Lung (tissue), 12 donors: ENCODE results near the gene PKLR. TPM values are rescaled to one million over a fixed set of nuclear protein-coding genes. Genes with fewer than 3 reads are reported as not detected.

Source experiments
- ATAC-seq: fragments of 200-7000 bp; cut with Tn5 transposase; one replicate; pipeline ENCODE4 v1.9.1; 2020; ENCODE audit warnings: moderate number of reproducible peaks; ENCODE audit not compliant: insufficient read depth, low FRiP score
- DNase-seq, 3 donors: peaks; one replicate each; pipeline ENCODE4 v3.0.0-alpha.2; 2013 to 2017
- H3K27ac ChIP-seq, 2 donors: one replicate each; pipeline ENCODE4 v1.5.1; 2013; ENCODE audit warnings: mild to moderate bottlenecking in 2 of 2, moderate library complexity in 2 of 2, control low read depth in 1 of 2, inconsistent platforms in 1 of 2, low read depth in 1 of 2, low read length in 1 of 2
- H3K27me3 ChIP-seq, 3 donors: one replicate each; pipeline ENCODE4 v1.5.1; 2013; ENCODE audit warnings: low read length in 2 of 3; ENCODE audit not compliant: control insufficient read depth in 3 of 3, insufficient read depth in 3 of 3
- H3K36me3 ChIP-seq, 4 donors: one replicate each; pipeline ENCODE4 v1.5.1; 2013; ENCODE audit warnings: low read length in 4 of 4, mild to moderate bottlenecking in 1 of 4, moderate library complexity in 1 of 4; ENCODE audit not compliant: control insufficient read depth in 4 of 4, insufficient read depth in 4 of 4
- H3K4me1 ChIP-seq, 5 donors: one replicate each; pipeline ENCODE4 v1.5.1; 2013; ENCODE audit warnings: low read length in 5 of 5, mild to moderate bottlenecking in 2 of 5, moderate library complexity in 1 of 5; ENCODE audit not compliant: control insufficient read depth in 5 of 5, insufficient read depth in 5 of 5
- H3K4me3 ChIP-seq: one replicate; pipeline ENCODE4 v1.5.1; 2013; ENCODE audit warnings: mild to moderate bottlenecking, control low read depth, moderate library complexity
- H3K9ac ChIP-seq, 2 donors: one replicate each; pipeline ENCODE4 v1.5.1; 2013; ENCODE audit warnings: low read length in 2 of 2, control low read depth in 1 of 2; ENCODE audit not compliant: insufficient read depth in 1 of 2
- H3K9me3 ChIP-seq, 4 donors: one replicate each; pipeline ENCODE4 v1.5.1; 2013; ENCODE audit warnings: low read length in 3 of 4, mild to moderate bottlenecking in 1 of 4, moderate library complexity in 1 of 4; ENCODE audit not compliant: control insufficient read depth in 4 of 4, insufficient read depth in 3 of 4
- WGBS, 2 donors: extraction: QIAGEN DNeasy Blood & Tissue Kit; methylation state at CpG; one replicate each; pipeline ENCODE4 v1.1.7; 2013; 5-methylcytosine and 5-hydroxymethylcytosine counted together
- polyA plus RNA-seq, 2 donors: library from polyadenylated mRNA; stranded (reverse); fragments of 200-250 nt; gene quantifications; one replicate each; pipeline ENCODE4 v1.2.1, GENCODE V29; 2013
- total RNA-seq, 2 donors: library from RNA; depleted of rRNA in 1 of 2; stranded (reverse); fragments of >200 nt in 1 of 2; gene quantifications; one replicate each; pipeline ENCODE4 v1.2.1, GENCODE V29; 2014 to 2021
- TF ChIP-seq, protein P1 (sequence below): IDR thresholded peaks from 2 replicates; pipeline ENCODE4 v1.5.1; 2012; ENCODE audit warnings: mild to moderate bottlenecking; ENCODE audit errors: control extremely low read depth, extremely low read depth
- donor health status: control.
- donor health status: control.
- donor health status: Bipolar disorder and iron deficiency.
- donor health status: healthy.
- donor health status: DM: yes; HTN: yes; CAD: no.

PKLR gene
- total and polyA plus RNA-seq, 4 donors = 0.02 to 0.09 TPM; not detected in 2

DNA sequence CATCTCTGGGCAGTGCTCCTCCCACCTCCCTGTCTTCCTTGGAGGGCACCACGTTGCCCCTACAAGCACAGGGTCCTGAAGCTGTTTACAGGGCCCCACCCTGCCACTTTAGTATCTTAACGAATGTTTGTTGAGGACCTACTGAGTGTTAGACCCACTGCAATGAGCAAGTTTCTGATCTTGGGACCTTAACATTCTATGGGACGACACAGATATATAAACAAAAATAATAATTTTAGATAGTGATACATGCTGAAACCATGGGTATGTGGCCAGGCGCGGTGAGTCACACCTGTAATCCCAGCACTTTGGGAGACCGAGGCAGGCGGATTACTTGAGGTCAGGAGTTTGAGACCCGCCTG lies 56.1 kb downstream of the PKLR start:
- TF ChIP-seq, protein P1, sequence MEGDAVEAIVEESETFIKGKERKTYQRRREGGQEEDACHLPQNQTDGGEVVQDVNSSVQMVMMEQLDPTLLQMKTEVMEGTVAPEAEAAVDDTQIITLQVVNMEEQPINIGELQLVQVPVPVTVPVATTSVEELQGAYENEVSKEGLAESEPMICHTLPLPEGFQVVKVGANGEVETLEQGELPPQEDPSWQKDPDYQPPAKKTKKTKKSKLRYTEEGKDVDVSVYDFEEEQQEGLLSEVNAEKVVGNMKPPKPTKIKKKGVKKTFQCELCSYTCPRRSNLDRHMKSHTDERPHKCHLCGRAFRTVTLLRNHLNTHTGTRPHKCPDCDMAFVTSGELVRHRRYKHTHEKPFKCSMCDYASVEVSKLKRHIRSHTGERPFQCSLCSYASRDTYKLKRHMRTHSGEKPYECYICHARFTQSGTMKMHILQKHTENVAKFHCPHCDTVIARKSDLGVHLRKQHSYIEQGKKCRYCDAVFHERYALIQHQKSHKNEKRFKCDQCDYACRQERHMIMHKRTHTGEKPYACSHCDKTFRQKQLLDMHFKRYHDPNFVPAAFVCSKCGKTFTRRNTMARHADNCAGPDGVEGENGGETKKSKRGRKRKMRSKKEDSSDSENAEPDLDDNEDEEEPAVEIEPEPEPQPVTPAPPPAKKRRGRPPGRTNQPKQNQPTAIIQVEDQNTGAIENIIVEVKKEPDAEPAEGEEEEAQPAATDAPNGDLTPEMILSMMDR = no peak
- no peak for DNase-seq
- 66 to 67% methylated on average over 8 of the region's 8 CpGs for WGBS, 2 donors

DNA sequence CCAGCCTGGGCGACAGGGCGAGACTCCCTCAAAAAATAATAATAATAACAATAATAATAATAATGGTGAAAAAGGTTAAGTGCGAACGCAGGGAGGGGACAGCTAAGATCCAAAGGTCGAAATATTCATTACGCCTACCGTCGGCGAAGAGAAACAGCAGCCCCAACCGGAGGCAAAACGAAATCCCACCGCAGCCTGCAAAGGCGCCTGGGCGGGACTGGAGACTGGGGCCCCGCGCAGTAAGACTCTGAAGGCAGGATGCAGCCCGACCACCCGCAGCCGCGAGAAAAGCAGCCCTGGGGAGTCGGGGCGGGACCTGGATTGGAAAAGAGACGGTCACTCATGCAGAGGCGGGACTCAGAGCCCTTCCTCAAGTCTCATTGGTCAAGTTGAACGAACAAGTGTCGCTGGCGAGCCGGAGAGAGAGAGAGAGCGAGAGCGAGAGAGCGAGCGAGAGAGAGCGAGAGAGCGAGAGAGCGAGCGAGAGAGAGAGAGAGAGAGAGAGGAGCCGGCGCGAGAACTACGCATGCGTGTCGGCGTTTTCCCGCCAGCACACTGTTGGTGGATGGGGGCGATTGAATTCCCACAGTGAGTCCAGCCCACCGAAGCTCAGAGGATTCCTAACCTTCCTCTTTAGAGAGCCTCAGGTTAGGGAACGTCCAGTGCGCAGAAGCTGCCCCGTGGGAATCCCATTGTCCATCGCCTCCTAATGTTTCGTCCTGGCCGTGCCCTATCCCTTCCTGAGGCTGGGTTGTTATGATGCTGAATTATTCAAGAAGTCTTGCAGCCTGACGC lies 56.7 kb downstream of the PKLR start:
- ATAC-seq = peak; percentile 83
- peak overlapping the region; percentile 74 to 88 for H3K27ac ChIP-seq
- 0 to 1% methylated on average over 53 of the region's 53 CpGs for WGBS, 2 donors
- H3K9me3 ChIP-seq = no peaks in the 10 kb centered on the region
- H3K4me1 ChIP-seq = peaks cover 0 to 23% (median 4%) of the 10 kb centered on the region in 5 donors
- TF ChIP-seq, protein P1 = peak; percentile 100
- no peaks in the 10 kb centered on the region for H3K27me3 ChIP-seq
- H3K4me3 ChIP-seq = peak overlapping the region; percentile 37
- peaks cover 0 to 11% (median 6%) of the 10 kb centered on the region in 4 donors for H3K36me3 ChIP-seq
- peak; percentile 99 to 100 (median 100) for DNase-seq
- peak overlapping the region in 1 of 2 donors; percentile 77 for H3K9ac ChIP-seq

More for the DNA sequence above, 56.1 kb downstream of the PKLR start:
- peak overlapping the region; percentile 16 for H3K4me3 ChIP-seq
- peaks cover 0 to 11% (median 6%) of the 10 kb centered on the region in 4 donors for H3K36me3 ChIP-seq
- H3K9ac ChIP-seq = peak overlapping the region in 1 of 2 donors; percentile 77
- ATAC-seq = no peak
- no peaks in the 10 kb centered on the region for H3K9me3 ChIP-seq
- H3K27me3 ChIP-seq = no peaks in the 10 kb centered on the region
- peaks cover 0 to 23% (median 4%) of the 10 kb centered on the region in 5 donors for H3K4me1 ChIP-seq
- H3K27ac ChIP-seq = peak overlapping the region; percentile 74 to 75

DNA sequence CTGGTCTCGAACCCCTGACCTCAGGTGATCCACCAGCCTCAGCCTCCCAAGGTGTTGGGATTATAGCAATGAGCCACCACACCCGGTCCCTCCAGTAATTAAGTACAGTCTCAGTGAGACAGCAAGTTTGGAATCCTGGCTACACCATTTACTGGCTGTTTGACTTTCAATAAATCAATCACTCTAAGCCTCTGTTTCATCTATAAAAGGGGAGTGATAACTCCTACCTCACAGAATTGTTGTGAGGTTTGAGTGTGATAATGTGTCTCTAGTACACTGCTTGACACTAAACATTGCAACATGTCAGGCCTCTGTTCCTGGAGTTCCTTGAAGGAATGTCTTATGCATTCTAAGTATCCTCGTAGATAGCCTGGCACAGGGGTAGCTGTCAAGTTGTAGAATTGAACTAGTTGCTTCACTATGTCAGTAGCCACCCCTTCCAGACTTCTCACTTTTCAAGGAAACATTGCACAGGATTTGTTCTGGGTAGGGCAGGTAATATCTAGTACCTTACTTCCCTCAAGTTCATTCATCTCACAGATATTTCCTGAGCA lies 58.4 kb downstream of the PKLR start:
- Histone ChIP-seq H3K27me3 (no peaks in the 10 kb centered on the region), H3K27ac (peak overlapping the region in 1 of 2 donors; percentile 45), H3K9ac (no peak overlapping the region), H3K36me3 (peaks cover 0 to 11% (median 3%) of the 10 kb centered on the region in 4 donors), H3K4me3 (no peak overlapping the region), H3K9me3 (no peaks in the 10 kb centered on the region), H3K4me1 (peaks cover 0 to 23% (median 4%) of the 10 kb centered on the region in 5 donors)
- ATAC-seq (no peak), DNase-seq (no peak)
- TF ChIP-seq, protein P1 = no peak
- 72 to 79% methylated on average over 3 of the region's 3 CpGs for WGBS, 2 donors
